ENCODE results near the gene ZNF516. TPM values are rescaled to one million over a fixed set of nuclear protein-coding genes. Genes with fewer than 3 reads are reported as not detected.

The ZNF516 gene
- total and polyA plus RNA-seq, 10 of the 15 experiments (the other 5 are each of a cell fraction or from before 2014, with no cell fraction given) = 2.0 to 32.0 (median 8.3) TPM

DNA sequence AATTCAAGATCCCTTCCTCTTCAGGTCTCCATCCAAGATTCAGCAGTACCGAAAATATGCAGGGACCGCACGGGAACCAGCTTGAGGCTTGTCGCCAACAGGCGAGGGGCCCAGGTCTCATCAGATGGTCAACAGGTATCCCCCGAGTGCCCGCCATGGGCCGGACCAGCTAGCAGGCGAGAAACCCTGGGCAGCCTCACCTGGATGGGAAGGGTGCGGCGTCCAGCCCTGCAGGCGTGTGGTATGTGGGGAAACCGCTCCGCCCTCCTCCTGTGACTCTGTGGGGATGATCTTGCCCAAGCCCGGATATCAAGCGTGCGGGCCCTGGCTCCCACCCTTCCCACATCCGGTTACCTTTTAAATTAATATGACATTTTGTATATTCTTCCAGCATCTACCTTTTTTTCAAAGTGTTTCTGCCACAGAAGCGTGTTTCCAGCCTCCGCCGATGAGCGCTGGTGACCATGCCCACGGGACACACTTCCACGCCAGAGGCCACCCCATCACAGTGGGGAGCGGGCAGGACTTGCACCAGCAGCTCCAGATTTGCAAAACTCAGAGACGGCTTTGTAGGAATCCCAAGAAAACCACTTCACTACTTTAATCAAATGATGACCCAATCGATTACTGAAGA lies 33.2 kb downstream of the ZNF516 start:
- ChIA-PET RAD21 (ENCODE audit: unreplicated experiment) (no interaction called here), POLR2A (no interaction called here), SMC1A (ENCODE audit: uncharacterized antibody, unreplicated experiment) (interaction anchor here (1.4 to 2.3 kb wide), 2 partner anchors 9 to 12 kb away, joined by 6 to 10 read pairs; no protein-coding TSS in a partner anchor), CTCF (no interaction called here)
- H3K4me1 ChIP-seq (ENCODE audit: control insufficient read depth, insufficient read depth, low read length) = peaks cover 5% of the 10 kb centered on the region
- no peak overlapping the region for H3K4me3 ChIP-seq
- H3K79me2 ChIP-seq (ENCODE audit: control insufficient read depth, insufficient read depth, low read length) = peaks cover 56% of the 10 kb centered on the region
- in situ Hi-C loops (cut with MboI) = no loop called here
- intact Hi-C loops (cut with micrococcal nuclease; ENCODE audit: unreplicated experiment) = no loop called here
- no peak for ATAC-seq
- no peaks in the 10 kb centered on the region for H3K9me3 ChIP-seq (replicated peaks; ENCODE audit: control insufficient read depth, insufficient read depth, low read length)
- peaks cover 0 to 13% of the 10 kb centered on the region in 2 experiments; a peak in 3 of 4 replicates for H3K36me3 ChIP-seq (ENCODE audit: control insufficient read depth in 2 of 2, insufficient read depth in 2 of 2, low read length in 1 of 2)
- no peak overlapping the region for H3K27ac ChIP-seq (ENCODE audit: control insufficient read depth, insufficient read depth)
- no peak overlapping the region for H3K9ac ChIP-seq (ENCODE audit: control insufficient read depth, insufficient read depth, low read length)
- H3K4me2 ChIP-seq (ENCODE audit: control insufficient read depth, insufficient read depth) = no peak overlapping the region
- 86% methylated on average over 27 of the region's 27 CpGs for WGBS (ENCODE audit: insufficient coverage, insufficient replicate concordance, low lambda C conversion rate, missing lambda C conversion rate)
- no peak for DNase-seq (ENCODE audit: low read depth, low spot score)
- no TSS peak for BruUV-seq (replicated peaks)
- peaks cover 3% of the 10 kb centered on the region; the same call in 1 of the 2 replicates for H4K20me1 ChIP-seq (ENCODE audit: control insufficient read depth, insufficient read depth)
- no peaks in the 10 kb centered on the region for H3K27me3 ChIP-seq (replicated peaks in 1 of 2; ENCODE audit: control insufficient read depth in 2 of 2, insufficient read depth in 2 of 2, low read length in 1 of 2)
- FAIRE-seq = no peak
- H2AFZ ChIP-seq (ENCODE audit: control insufficient read depth, low read depth, low read length) = no peak overlapping the region
- TF ChIP-seq SREBF1 (IDR thresholded peaks at IDR 0.05; ENCODE audit: low read length) = no peak
- TF ChIP-seq, protein P1, sequence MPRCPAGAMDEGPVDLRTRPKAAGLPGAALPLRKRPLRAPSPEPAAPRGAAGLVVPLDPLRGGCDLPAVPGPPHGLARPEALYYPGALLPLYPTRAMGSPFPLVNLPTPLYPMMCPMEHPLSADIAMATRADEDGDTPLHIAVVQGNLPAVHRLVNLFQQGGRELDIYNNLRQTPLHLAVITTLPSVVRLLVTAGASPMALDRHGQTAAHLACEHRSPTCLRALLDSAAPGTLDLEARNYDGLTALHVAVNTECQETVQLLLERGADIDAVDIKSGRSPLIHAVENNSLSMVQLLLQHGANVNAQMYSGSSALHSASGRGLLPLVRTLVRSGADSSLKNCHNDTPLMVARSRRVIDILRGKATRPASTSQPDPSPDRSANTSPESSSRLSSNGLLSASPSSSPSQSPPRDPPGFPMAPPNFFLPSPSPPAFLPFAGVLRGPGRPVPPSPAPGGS (IDR thresholded peaks at IDR 0.05; ENCODE audit: borderline replicate concordance, insufficient read depth, low read depth, low read length, poor library complexity, severe bottlenecking) = no peak
- TF ChIP-seq EED (IDR thresholded peaks at IDR 0.05; ENCODE audit: low read depth) = no peak
- no peak for TF ChIP-seq STAT3 (IDR thresholded peaks at IDR 0.05; ENCODE audit: low read depth, low read length)
- TF ChIP-seq ESRRA (IDR thresholded peaks at IDR 0.05; ENCODE audit: low read length) = no peak
- no peak for TF ChIP-seq KLF5 (IDR thresholded peaks at IDR 0.05; ENCODE audit: partially characterized antibody)
- no peak for TF ChIP-seq SRF (IDR thresholded peaks at IDR 0.05; ENCODE audit: low read depth in 2 of 2, low read length in 2 of 2)
- no peak for TF ChIP-seq SUPT20H (IDR thresholded peaks at IDR 0.05; ENCODE audit: borderline replicate concordance, control insufficient read depth, low read depth, low read length)
- no peak for TF ChIP-seq YBX1 (IDR thresholded peaks at IDR 0.05)
- TF ChIP-seq ZNF217 (IDR thresholded peaks at IDR 0.05) = no peak
- TF ChIP-seq, protein P2, sequence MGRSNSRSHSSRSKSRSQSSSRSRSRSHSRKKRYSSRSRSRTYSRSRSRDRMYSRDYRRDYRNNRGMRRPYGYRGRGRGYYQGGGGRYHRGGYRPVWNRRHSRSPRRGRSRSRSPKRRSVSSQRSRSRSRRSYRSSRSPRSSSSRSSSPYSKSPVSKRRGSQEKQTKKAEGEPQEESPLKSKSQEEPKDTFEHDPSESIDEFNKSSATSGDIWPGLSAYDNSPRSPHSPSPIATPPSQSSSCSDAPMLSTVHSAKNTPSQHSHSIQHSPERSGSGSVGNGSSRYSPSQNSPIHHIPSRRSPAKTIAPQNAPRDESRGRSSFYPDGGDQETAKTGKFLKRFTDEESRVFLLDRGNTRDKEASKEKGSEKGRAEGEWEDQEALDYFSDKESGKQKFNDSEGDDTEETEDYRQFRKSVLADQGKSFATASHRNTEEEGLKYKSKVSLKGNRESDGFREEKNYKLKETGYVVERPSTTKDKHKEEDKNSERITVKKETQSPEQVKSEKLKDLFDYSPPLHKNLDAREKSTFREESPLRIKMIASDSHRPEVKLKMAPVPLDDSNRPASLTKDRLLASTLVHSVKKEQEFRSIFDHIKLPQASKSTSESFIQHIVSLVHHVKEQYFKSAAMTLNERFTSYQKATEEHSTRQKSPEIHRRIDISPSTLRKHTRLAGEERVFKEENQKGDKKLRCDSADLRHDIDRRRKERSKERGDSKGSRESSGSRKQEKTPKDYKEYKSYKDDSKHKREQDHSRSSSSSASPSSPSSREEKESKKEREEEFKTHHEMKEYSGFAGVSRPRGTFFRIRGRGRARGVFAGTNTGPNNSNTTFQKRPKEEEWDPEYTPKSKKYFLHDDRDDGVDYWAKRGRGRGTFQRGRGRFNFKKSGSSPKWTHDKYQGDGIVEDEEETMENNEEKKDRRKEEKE (IDR thresholded peaks at IDR 0.05) = no peak
- no peak for TF ChIP-seq WRNIP1 (IDR thresholded peaks at IDR 0.05; ENCODE audit: borderline replicate concordance, low read depth, low read length)
- TF ChIP-seq, protein P3, sequence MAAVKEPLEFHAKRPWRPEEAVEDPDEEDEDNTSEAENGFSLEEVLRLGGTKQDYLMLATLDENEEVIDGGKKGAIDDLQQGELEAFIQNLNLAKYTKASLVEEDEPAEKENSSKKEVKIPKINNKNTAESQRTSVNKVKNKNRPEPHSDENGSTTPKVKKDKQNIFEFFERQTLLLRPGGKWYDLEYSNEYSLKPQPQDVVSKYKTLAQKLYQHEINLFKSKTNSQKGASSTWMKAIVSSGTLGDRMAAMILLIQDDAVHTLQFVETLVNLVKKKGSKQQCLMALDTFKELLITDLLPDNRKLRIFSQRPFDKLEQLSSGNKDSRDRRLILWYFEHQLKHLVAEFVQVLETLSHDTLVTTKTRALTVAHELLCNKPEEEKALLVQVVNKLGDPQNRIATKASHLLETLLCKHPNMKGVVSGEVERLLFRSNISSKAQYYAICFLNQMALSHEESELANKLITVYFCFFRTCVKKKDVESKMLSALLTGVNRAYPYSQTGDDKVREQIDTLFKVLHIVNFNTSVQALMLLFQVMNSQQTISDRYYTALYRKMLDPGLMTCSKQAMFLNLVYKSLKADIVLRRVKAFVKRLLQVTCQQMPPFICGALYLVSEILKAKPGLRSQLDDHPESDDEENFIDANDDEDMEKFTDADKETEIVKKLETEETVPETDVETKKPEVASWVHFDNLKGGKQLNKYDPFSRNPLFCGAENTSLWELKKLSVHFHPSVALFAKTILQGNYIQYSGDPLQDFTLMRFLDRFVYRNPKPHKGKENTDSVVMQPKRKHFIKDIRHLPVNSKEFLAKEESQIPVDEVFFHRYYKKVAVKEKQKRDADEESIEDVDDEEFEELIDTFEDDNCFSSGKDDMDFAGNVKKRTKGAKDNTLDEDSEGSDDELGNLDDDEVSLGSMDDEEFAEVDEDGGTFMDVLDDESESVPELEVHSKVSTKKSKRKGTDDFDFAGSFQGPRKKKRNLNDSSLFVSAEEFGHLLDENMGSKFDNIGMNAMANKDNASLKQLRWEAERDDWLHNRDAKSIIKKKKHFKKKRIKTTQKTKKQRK (IDR thresholded peaks at IDR 0.05; ENCODE audit: low read depth, low read length) = no peak

Measured in GM12878 (cell line).